ENCODE data around the gene TYMS.
"Not testable (repeated sequence)": the region's sequence is repeated elsewhere in the genome, so short reads cannot be mapped to it uniquely, and the experiment has no call there.

TYMS gene

DNA sequence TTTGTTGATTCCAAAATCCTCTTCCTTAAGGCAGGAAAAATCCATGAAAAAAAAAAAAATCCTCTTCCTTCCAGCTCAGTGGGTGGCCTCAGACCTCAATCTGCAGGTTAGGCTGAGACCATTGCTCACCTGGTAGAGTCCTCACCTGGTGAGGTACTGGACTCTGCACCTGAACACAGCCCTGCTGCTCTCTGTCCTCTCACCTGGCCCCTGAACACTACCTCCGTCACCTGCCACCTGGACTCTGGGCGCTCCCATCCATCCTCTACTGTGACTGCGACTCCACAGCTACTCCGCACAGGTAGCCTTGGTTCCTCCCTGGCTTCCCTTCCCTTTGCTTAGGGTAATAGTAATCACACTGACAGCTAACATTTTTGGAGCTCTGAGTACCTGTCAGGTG is 22.1 kb downstream of the TYMS start:
- no peak for DNase-seq

DNA sequence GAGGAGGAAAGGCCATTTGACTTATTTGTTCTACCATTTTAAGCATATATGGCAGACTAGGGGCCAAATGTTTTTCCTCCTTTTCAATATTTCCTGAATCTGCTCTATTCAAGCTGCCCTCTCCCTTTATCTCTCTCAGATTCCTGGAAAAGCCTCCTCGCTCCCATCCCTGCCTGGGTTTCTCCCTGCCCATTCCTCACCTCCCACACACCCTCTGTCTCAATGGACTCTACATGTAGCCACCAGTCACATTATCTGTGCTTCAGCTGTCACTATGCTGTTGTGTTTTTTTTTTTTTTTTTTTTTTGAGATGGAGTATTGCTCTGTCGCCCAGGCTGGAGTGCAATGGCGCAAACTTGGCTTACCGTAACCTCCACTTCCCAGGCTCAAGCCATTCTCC is 22.9 kb downstream of the TYMS start:
- DNase-seq, result no peak

DNA sequence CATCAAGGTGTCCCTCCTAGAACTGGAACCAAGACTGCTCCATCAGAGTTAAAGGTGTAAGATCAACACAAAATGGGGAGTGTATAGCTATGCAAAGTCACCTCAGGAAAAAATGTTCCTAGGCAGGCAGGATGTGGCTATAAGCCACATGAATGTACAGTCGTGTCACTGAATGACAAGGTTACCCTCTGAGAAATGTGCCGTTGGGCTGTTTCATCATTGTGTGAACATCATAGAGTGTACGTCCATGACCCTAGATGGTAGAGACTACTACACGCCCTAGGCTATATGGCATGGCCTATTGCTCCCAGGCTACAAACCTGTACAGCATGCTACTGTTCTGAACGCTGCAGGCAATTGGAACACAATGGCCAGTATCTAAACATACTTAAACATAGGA is 24.5 kb downstream of the TYMS start:
- DNase-seq, result no peak

GRCh38 chr18:682416-682815 is 25.0 kb downstream of the TYMS start:
- not testable (repeated sequence) for DNase-seq

DNA sequence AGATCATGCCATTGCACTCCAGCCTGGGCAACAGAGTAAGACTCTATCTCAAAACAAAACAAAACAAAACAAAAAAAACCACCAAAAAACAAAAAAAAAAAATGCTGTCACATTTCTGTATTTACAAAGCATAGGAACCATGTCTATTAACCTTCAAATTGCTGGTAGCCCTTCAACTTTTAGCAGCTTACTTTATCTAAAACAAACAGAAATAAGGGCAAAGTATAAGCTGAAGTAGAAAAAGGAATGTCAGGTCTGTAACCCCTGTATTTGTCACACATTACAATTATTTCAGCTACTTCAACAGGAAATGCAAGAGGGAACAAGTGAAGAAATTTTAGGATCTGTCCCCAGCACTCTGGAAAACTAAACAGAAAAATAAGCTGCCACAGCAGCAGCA is 25.4 kb downstream of the TYMS start:
- DNase-seq, result no peak

GRCh38 chr18:683531-683930 is 26.1 kb downstream of the TYMS start:
- DNase-seq, result no peak

DNA sequence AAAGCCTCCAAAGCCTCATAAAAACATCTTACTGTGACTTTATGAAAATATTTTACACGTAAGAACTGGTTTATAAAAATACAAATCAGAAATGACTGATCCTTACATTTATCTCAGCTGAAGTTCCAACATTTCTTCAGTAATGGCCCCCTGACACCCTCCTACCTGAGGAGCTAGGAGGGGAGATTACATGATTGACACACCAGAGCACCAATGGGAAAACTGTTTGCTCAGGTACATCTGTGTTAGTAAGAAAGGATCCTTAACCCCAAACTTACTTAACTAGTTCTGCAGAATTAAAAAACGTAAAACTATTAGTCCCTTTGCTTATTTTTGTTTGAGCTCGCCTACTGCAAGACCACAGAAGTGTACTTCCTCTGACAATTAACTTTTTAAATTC is 28.0 kb downstream of the TYMS start:
- DNase-seq, result no peak

- DNase-seq, result no peak
These were observed 29.1 kb downstream of the TYMS start for GRCh38 chr18:686339-687111.

GRCh38 chr18:688323-688722 is 30.9 kb downstream of the TYMS start:
- no peak for DNase-seq

GRCh38 chr18:692824-693223 is 35.4 kb downstream of the TYMS start:
- no peak for DNase-seq

DNA sequence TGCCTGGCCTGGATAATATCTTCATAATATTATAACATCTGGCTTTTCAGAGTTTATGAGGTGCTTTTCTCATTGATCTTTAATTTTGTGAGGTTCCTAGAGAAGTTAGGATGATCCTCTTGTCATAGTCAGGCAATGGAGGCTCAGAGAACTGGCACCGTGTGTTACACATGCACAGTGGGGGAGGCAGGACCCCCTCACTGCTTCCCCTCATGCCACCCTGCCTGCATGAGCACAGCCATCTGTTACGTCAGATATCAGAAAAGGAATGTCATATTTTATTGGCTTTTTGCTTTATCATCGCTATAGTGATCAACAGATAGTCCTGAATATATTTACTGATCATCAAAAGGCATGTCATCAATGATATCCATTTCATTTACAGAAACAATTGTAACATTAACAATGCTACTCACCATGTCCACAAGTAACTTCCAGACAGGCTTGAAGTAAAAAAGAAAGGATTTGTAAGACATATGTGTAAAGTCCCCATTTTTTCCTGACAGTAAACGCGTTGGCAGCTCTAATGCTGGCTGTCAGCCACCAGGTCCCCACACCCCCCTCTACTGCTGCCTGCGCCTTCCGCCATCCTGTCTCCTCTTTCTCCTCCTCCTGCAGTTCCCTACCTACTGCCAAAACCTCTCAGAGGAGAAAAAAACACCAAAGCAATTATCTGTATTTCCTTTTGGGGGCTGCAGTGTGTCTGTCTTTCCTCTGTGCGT is 36.2 kb downstream of the TYMS start:
- DNase-seq, result no peak

DNA sequence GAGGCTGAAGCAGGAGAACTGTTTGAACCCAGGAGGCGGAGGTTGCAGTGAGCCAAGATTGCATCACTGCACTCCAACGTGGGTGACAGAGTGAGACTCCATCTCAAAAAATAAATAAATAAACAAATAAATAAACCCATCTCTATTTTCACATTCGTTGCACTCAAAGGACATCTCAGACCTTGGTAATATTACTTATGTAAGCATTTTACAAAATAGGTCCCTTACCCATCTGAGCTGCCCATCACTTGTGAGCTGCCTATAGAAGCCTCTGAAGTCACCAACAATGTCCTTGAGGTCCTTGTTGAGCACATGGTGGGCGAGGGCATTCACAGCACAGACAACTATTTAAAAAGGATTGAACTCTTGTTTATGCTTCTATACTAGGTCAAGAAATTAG is 39.6 kb downstream of the TYMS start:
- DNase-seq, result no peak

GRCh38 chr18:697800-698199 is 40.3 kb downstream of the TYMS start:
- DNase-seq, result no peak

GRCh38 chr18:703213-703967 is 45.9 kb downstream of the TYMS start:
- DNase-seq, result no peak

- DNase-seq, result no peak
These were observed 49.0 kb downstream of the TYMS start for GRCh38 chr18:706405-706804.

- no peak for DNase-seq
These were observed 50.6 kb downstream of the TYMS start for GRCh38 chr18:708096-708495.

- no peak for DNase-seq
These were observed 52.3 kb downstream of the TYMS start for GRCh38 chr18:709771-710170.

DNA sequence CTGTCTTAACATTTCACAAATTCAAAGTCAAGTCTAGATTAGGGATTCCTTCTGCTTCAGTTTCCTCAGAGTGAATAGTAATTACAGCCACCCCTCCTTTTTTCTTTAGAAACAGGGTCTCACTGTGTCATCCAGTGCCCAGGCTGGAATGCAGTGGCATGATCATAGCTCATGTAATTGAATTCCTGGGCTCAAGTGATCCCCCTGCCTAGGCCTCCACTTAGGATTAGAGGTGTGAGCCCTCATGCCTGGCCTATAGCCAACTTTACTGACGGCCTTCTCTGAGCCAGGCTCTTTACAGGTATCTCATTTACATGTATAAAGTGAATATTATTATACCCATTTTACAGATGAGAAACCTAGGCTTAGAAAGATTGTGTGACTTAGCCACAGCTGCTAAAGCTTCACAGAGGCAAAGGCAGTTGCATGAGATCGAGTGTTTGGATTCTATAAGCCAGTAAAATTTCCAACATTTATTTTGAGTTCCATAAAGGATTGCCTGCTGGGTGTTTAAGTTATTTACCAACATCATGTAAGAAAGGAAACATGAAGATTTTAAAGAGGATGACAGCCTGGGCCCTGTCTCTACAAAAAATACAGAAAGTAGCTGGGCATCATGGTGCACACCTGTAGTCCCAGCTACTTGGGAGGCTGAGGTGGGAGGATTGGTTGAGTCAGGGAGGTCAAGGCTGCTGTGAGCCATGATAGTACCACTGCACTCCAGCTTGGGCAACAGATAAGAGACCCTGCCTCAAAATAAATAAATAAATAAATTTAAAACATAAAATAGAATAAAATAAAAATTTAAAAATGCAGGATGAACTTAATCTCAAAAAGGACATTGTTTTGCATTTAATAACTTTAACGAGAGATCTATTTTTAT is 53.2 kb downstream of the TYMS start:
- no peak for DNase-seq

- DNase-seq, result no peak
These were observed 53.8 kb downstream of the TYMS start for GRCh38 chr18:711310-711656.

DNA sequence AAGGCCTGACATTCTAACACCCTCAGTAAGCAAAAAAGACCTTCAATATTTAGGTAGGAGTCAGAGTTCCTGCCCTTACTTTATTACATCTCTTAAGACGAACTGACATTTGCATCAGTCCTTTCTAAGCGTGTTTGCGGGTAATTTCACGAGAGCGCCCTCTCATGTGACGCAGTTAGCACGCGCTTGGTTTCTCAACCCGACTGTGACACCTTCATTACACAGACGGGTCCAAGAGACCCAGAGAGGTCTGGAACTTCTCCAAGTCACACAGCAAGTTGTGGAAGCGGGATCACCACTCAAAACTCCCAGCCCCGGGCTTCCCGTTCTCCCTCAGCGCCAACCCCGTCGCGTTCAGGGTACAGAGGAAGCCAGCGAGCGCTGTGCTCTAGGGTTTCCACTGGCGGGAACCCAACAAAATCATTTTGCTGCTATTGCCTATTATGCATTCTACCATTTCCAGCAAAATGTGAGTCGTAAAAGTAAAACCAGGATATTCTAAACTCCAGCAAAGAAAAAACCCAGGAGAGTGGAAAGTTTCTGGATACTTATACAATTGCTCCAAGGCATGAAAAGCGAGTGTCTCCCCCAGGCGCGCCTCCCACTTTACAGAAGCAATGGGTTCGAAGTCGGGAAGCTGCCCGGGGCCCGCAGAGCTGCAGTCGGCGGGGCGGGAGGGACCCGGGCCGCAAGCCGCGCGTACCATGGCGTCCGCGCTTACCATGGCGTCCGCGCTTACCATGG is 54.4 kb downstream of the TYMS start:
- DNase-seq, result peak; percentile 82

DNA sequence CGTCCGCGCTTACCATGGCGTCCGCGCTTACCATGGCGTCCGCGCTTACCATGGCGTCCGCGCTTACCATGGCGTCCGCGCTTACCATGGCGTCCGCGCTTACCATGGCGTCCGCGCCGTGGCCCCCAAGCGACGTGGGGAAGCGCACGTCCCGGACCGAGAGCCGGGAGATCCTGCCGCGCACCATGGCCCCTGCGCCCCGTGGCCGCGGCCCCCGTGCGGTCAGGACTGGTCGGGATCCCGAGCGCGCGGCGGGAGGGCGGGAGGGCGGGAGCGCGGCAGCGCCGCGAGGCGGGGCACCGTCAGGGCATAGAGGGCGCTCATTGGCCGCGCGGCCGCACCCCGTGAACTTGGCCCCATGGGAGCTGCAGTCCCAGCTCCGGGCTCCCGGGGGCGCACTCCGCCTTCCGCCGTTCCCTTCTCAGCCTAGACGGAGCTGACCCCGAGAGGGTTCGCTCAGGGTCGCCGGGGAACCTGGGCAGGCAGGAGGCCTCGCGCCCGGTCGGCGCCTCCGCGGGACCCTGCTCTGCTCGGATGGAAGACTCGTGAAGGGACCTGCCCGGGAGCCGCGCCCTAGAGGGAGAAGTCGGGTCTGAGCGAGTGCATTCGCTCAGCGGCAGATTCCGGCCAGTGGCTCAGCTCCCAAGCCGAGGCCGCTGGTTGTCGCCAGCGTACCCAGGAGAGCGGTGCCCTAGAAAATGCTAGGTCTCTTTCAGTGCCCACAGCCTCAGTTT is 55.1 kb downstream of the TYMS start, which contains the start of gene ENOSF1:
ENOSF1 (minus strand) TSS at position 230 of the 734 bp plus-strand sequence; CDS start at position 187, 43 bp downstream.
- peak; percentile 81 for DNase-seq

Measured in CD4-positive, alpha-beta T cell treated with Interleukin-15 for 1 hour (primary cell).